Brain microvascular endothelial cell (primary cell): ENCODE results near the gene C1QTNF3.

Source experiments
- DNase-seq: peaks from one replicate; pipeline ENCODE4 v3.0.0-alpha.2; 2020
- H3K27ac ChIP-seq: fragments of 250-450 bp; sonication (Bioruptor Pico); 2 replicates; pipeline ENCODE4 v1.5.1; 2020; ENCODE audit warnings: mild to moderate bottlenecking, moderate library complexity
- H3K27me3 ChIP-seq: fragments of 250-450 bp; sonication (Bioruptor Pico); replicated peaks from 2 replicates; pipeline ENCODE4 v1.5.1; 2020; ENCODE audit warnings: mild to moderate bottlenecking
- H3K36me3 ChIP-seq: fragments of 250-450 bp; sonication (Bioruptor Pico); replicated peaks from 2 replicates; pipeline ENCODE4 v1.5.1; 2020; ENCODE audit warnings: mild to moderate bottlenecking
- H3K4me3 ChIP-seq: 2 replicates; pipeline ENCODE4 v1.5.1; 2011; ENCODE audit warnings: low read depth, mild to moderate bottlenecking, control low read depth, low read length, moderate library complexity
- in situ Hi-C: cut with HindIII; loops from 2 replicates; pipeline ENCODE4 v1.10.0; 2017; ENCODE audit warnings: low sequenced_read_pairs, low pct_ligation_motif_present
- TF ChIP-seq, protein P1 (sequence below): IDR thresholded peaks from 2 replicates; pipeline ENCODE4 v1.5.1; 2011; ENCODE audit warnings: low read depth, mild to moderate bottlenecking, moderate library complexity, low read length, control low read depth, inconsistent platforms; ENCODE audit errors: missing control alignments

C1QTNF3 gene

DNA sequence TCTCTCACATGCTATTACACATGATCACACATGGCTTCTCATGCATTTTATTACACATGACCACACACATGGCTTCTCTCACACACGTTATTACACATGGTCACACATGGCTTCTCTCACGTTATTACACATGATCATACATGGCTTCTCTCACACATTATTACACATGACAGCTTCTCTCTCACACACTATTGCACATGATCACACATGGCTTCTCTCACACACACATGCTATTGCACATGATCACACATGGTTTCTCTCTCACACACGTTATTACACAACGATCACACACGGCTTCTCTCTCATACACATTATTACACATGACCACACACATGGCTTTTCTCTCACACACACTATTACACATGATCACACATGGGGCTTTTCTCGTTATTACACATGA is 57.6 kb downstream of the C1QTNF3 start:
- Histone ChIP-seq H3K27ac (no peak overlapping the region), H3K36me3 (peaks cover 6% of the 10 kb centered on the region), H3K27me3 (no peaks in the 10 kb centered on the region), H3K4me3 (no peak overlapping the region)
- DNase-seq: no peak
- in situ Hi-C loops: no loop called here
- TF ChIP-seq, protein P1, sequence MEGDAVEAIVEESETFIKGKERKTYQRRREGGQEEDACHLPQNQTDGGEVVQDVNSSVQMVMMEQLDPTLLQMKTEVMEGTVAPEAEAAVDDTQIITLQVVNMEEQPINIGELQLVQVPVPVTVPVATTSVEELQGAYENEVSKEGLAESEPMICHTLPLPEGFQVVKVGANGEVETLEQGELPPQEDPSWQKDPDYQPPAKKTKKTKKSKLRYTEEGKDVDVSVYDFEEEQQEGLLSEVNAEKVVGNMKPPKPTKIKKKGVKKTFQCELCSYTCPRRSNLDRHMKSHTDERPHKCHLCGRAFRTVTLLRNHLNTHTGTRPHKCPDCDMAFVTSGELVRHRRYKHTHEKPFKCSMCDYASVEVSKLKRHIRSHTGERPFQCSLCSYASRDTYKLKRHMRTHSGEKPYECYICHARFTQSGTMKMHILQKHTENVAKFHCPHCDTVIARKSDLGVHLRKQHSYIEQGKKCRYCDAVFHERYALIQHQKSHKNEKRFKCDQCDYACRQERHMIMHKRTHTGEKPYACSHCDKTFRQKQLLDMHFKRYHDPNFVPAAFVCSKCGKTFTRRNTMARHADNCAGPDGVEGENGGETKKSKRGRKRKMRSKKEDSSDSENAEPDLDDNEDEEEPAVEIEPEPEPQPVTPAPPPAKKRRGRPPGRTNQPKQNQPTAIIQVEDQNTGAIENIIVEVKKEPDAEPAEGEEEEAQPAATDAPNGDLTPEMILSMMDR: no peak

DNA sequence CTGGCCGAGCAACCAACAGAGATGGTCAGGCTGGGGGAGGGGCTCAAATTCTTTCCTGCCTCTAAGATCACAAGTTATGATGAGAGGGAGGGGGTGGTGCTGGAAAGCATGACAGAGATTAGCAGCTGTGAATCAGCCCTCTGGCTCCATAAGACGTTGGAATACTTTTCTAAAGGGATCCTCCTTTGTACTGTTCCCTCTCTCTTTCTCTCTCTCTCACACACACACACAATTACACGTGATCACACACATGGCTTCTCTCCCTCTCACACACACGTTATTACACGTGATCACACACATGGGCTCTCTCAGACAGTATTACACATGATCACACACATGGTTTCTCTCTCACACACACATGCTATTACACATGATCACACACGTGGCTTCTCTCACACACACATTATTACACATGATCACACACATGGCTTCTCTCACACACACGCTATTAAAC is 58.3 kb downstream of the C1QTNF3 start, which contains the start of gene SLC45A2:
Gene SLC45A2 (minus strand): TSS at position 23 of the 454 bp plus-strand sequence. CDS start 110 bp downstream, outside the sequence.
- TF ChIP-seq, protein P1: no peak
- Histone ChIP-seq H3K27me3 (no peaks in the 10 kb centered on the region), H3K4me3 (no peak within 1 kb of the TSS), H3K36me3 (peaks cover 6% of the 10 kb centered on the region), H3K27ac (no peak within 1 kb of the TSS)
- DNase-seq: peak; percentile 77
- in situ Hi-C loops: no loop called here

DNA sequence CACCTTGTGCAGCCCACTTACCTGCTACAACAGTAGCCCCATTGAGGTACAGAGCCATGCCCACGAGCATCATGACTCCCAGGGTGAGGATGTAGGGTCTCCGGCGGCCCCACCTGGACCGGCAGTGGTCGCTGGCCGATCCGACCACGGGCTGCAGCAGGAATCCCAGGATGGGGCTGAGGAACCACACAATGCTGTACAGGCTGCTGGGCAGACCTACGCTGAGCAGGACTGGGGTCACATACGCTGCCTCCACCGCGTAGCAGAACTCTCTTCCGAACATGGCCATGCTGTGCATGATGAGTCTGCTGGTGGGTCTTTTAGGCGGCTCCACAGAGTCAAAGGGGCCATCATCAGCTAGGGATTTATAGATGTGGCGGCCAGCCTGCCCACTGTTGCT is 58.8 kb downstream of the C1QTNF3 start:
- no peak for DNase-seq
- TF ChIP-seq, protein P1: no peak
- Histone ChIP-seq H3K36me3 (peaks cover 6% of the 10 kb centered on the region), H3K27me3 (no peaks in the 10 kb centered on the region), H3K27ac (no peak overlapping the region), H3K4me3 (no peak overlapping the region)
- in situ Hi-C loops: no loop called here

DNA sequence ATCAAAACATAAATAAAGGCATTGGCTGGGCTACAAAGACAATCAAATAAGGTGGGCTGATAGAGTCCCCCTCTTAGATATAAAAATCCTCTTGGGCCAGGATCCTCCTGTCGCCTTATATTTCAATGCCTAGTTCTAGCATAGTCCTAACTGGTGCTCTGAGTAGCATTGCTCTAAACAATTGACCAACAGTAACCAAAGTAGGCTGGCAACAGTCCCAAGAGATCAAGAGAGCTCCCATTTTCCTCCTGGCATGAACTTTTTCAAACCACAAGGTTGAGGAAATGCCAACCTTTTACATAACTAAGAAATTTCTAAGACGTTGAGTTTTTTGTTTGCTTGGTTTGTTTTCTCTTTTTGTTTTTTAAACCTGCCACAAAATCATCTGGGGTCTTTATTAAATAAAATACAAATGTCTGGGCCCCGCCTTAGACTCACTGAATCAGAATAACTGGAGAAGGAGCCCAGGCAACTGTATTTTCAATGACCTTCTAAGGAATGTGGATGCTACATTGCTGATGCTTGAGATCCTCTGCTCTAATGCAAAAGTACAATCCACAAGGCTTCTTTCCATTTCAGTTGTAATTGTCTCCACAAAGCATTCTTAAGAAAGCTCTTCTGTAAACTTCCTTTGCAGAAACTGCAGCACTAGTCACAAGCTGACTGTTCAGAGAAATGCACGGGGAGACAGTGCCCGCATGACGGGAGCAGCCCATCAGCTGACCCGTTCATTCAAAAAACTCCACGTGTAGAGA is 61.4 kb downstream of the C1QTNF3 start:
- DNase-seq: no peak
- H3K27me3 ChIP-seq: no peaks in the 10 kb centered on the region
- no peak overlapping the region for H3K27ac ChIP-seq
- no peaks in the 10 kb centered on the region for H3K36me3 ChIP-seq
- in situ Hi-C loops: no loop called here
- no peak overlapping the region for H3K4me3 ChIP-seq
- TF ChIP-seq, protein P1: no peak

DNA sequence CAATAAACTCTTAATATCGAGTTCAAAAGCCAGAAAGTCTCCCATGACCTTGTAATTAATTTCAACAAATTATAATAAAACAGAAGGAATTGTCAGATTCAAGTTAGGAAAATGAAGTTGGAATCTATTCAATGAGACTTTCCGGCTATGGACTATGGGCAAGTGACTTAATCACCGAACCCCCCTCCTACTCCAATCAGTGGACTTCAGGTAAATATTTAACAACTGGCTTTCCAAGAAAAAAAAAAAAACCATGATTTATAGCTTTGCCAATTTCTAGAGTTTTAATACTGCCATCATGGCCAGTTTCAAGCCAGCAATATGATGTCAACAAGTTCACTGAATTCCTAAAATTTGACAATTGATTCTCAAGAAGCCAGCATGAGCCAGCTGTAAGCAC is 63.0 kb downstream of the C1QTNF3 start:
- H3K27me3 ChIP-seq: no peaks in the 10 kb centered on the region
- TF ChIP-seq, protein P1: no peak
- no peak for DNase-seq
- no peak overlapping the region for H3K27ac ChIP-seq
- in situ Hi-C loops: no loop called here
- no peaks in the 10 kb centered on the region for H3K36me3 ChIP-seq
- H3K4me3 ChIP-seq: no peak overlapping the region
